Neural progenitor cell (in vitro differentiated cells): ENCODE results near the gene TRIM75.

Experiments used
- CTCF ChIP-seq: fragments of 200-600 bp; sonication (generic); IDR thresholded peaks from 2 replicates; pipeline ENCODE4 v1.5.1; 2017; ENCODE audit warnings: antibody characterized with exemption, mild to moderate bottlenecking
- EZH2 ChIP-seq: fragments of 200-600 bp; sonication (generic); IDR thresholded peaks from 2 replicates; pipeline ENCODE4 v1.6.1; 2017; ENCODE audit warnings: antibody characterized with exemption, mild to moderate bottlenecking, moderate library complexity

GRCh38 chr4:165005352-165005925, 48.2 kb upstream of the TRIM75 start:
- TF ChIP-seq CTCF (no peak), EZH2 (no peak)
